ENCODE data around the gene GPR183.
A peak's percentile ranks its signal among the peaks of the same experiment; 100 is the strongest.

Gene GPR183

DNA sequence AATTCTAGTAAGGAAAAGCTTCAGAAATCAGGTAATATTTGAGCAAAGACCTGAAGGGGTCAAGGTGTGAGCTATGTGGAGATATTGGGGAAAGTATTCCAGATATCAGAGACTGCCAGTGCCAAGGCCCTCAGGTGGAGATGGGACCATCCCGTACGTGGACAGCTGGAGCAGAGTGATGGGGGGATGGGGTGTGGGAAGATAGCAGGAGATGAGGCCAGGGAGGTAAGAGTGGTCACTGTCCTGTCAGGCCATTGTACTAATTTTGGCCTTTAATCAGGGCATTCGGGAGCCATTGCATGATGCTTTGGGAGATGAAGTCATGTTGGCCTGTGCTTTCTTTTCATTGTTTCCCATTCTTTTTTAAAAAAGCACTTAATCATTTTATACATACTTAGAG, 36.0 kb downstream of the GPR183 start:
- DNase-seq (ENCODE audit: low read depth): no peak
- no peak overlapping the region for H3K4me3 ChIP-seq (ENCODE audit: low read depth, low read length)
- in situ Hi-C loops (cut with HindIII; ENCODE audit: low sequenced_read_pairs): no loop called here

DNA sequence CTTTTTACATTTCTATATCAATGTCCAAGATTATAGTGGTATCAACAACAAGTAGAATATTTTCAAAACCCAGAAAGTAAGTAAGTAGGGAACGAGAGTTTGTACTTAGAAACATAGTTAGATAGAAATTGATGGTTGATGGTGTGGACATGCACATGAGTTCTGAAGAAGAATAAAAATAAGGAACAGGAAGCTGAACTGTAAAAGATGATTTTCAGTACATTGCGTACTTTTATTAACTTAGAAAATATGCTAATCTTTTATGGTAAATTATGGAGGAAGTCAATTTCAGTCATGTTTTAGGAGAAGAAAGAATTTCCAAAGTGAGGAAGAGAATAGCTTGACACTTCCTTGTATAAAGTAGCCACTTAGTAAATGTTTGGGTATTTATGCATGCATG, 36.7 kb downstream of the GPR183 start:
- no peak overlapping the region for H3K4me3 ChIP-seq (ENCODE audit: low read depth, low read length)
- in situ Hi-C loops (cut with HindIII; ENCODE audit: low sequenced_read_pairs): no loop called here
- DNase-seq (ENCODE audit: low read depth): no peak
- TF ChIP-seq, protein P1, sequence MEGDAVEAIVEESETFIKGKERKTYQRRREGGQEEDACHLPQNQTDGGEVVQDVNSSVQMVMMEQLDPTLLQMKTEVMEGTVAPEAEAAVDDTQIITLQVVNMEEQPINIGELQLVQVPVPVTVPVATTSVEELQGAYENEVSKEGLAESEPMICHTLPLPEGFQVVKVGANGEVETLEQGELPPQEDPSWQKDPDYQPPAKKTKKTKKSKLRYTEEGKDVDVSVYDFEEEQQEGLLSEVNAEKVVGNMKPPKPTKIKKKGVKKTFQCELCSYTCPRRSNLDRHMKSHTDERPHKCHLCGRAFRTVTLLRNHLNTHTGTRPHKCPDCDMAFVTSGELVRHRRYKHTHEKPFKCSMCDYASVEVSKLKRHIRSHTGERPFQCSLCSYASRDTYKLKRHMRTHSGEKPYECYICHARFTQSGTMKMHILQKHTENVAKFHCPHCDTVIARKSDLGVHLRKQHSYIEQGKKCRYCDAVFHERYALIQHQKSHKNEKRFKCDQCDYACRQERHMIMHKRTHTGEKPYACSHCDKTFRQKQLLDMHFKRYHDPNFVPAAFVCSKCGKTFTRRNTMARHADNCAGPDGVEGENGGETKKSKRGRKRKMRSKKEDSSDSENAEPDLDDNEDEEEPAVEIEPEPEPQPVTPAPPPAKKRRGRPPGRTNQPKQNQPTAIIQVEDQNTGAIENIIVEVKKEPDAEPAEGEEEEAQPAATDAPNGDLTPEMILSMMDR (IDR thresholded peaks at IDR 0.05; ENCODE audit: low read depth, low read length, missing control alignments): no peak

More for the DNA sequence above, 36.0 kb downstream of the GPR183 start:
- TF ChIP-seq, protein P1 (IDR thresholded peaks at IDR 0.05; ENCODE audit: low read depth, low read length, missing control alignments): no peak

DNA sequence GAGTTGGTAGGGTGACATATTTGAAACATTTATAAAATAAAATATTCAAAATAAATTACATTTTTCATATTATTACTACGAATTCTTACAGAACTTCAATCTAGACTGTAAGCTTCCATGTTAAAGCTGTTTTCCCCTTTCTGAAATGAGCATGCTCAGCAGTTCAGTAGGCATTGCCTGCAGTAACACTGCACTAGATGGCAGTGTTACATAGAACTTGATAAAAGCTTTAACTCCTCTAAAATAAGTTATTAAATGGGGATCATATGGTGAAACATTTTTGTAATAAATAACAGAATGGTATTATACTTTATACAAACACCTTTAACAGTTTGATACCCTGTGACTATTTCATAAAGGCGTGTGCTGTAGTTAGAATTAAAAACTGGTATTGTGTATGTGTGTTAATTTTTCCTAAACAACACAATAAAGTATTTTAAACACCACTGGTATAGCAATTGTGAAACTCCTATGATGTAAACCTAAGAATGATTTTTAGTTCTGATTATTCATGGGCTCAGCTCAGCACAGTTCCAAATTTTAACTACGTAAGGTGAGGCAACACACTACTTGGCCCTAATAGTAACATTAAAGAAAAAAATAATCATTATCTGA, 37.5 kb downstream of the GPR183 start:
- in situ Hi-C loops (cut with HindIII; ENCODE audit: low sequenced_read_pairs): loop anchor here (5.0 to 10.0 kb wide), 2 partner anchors 92 to 165 kb away; no protein-coding TSS in a partner anchor
- no peak overlapping the region for H3K4me3 ChIP-seq (ENCODE audit: low read depth, low read length)
- TF ChIP-seq, protein P1 (IDR thresholded peaks at IDR 0.05; ENCODE audit: low read depth, low read length, missing control alignments): peak; percentile 75
- DNase-seq (ENCODE audit: low read depth): peak; percentile 49

DNA sequence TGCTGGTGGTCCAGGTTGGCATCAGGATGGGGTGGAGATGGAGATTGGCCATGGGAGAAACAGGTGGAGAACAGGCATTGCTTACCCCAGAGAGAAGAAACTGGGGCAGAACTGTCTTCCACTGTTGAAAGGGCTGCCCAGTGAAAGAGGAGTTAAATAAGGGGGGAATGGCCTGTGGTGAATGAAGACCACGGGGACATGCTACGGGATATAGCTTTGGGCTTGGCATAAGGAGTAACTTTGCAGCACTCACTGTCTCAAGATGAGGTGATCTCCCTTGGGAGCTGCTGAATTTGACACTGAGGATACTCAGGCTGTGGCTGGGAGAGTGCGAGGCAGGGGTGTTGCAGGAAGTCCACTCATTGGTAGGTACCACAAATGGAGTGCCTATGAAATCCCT, 38.4 kb downstream of the GPR183 start:
- in situ Hi-C loops (cut with HindIII; ENCODE audit: low sequenced_read_pairs): loop anchor here (5.0 to 10.0 kb wide), 2 partner anchors 92 to 166 kb away; no protein-coding TSS in a partner anchor
- TF ChIP-seq, protein P1 (IDR thresholded peaks at IDR 0.05; ENCODE audit: low read depth, low read length, missing control alignments): no peak
- no peak for DNase-seq (ENCODE audit: low read depth)

DNA sequence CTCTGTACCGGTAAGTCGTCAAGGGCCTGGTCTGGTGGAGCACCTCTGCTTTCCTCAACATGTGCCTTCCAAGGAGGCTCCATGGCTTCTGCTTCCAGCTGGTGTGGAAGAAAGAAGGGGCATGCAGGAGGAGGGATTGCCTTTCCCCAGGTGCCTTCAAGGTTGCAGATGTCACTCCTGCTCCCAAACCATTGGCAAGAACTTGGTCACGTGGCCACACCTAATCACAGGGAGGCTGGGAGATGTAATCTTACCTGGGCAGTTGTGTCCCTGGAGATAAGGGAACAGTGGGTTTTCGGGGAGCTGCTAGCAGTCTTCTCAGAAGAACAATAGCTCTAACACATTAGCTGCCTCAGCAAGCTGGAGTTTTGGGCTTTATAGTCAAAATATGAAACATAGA, 39.3 kb downstream of the GPR183 start:
- TF ChIP-seq, protein P1 (IDR thresholded peaks at IDR 0.05; ENCODE audit: low read depth, low read length, missing control alignments): no peak
- DNase-seq (ENCODE audit: low read depth): no peak
- in situ Hi-C loops (cut with HindIII; ENCODE audit: low sequenced_read_pairs): loop anchor here (5.0 to 10.0 kb wide), 2 partner anchors 91 to 167 kb away; no protein-coding TSS in a partner anchor
- no peak overlapping the region for H3K4me3 ChIP-seq (ENCODE audit: low read depth, low read length)

More for the DNA sequence above, 38.4 kb downstream of the GPR183 start:
- H3K4me3 ChIP-seq (ENCODE audit: low read depth, low read length): no peak overlapping the region

DNA sequence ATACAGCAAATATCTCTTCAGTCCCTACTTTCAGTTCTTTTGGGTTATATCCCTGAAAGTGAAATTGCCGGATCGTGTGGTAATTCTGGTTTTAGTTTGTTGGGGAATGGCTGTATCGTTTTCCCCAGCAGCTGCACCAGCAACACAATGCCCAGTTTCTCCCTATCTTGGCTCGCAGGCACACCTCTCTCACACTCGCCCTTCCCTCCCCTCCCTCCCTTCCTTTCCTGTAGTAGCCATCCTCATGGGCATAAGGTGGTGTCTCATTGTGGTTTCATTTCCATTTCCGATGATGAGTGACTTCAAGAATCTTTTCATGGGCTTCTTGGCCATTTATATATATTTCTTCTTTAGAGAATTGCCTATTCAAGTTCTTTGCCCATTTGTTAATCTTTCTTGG, 40.4 kb downstream of the GPR183 start:
- H3K4me3 ChIP-seq (ENCODE audit: low read depth, low read length): no peak overlapping the region
- in situ Hi-C loops (cut with HindIII; ENCODE audit: low sequenced_read_pairs): loop anchor here (5.0 to 10.0 kb wide), 2 partner anchors 90 to 168 kb away; no protein-coding TSS in a partner anchor
- TF ChIP-seq, protein P1 (IDR thresholded peaks at IDR 0.05; ENCODE audit: low read depth, low read length, missing control alignments): no peak
- DNase-seq (ENCODE audit: low read depth): no peak
